ENCODE results near the gene TPST1. TPM values are rescaled to one million over a fixed set of nuclear protein-coding genes. Genes with fewer than 3 reads are reported as not detected.
"Not testable (repeated sequence)": the region's sequence is repeated elsewhere in the genome, so short reads cannot be mapped to it uniquely, and the experiment has no call there.

The TPST1 gene
- total RNA-seq, 1 experiment from 2014 or later: 32.8 TPM

DNA sequence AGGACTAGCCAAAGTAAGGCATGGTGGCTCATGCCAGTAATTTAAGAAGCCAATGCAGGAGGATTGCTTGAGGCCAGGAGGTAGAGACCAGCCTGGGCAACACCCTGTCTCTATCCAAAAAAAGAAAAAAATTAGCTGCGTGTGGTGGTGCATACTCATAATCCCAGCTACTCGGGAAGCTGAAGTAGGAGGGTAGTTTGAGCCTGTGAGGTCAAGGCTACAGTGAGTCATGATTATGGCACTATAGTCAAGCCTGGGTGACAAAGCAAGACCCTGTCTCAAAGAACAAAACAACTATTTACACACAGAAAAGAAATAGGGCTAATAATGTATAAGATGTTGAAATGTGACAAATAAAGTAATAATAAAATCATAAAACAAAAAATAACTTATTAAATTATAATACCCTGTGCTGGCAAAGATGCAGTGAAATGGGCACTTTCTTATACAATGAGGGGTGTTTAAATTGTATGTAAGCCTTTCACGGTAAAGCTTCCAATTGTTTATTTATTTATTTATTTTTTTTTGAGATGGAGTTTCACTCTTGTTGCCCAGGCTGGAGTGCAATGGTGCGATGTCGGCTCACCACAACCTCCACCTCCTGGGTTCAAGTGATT lies 175.2 kb downstream of the TPST1 start:
- Histone ChIP-seq H3K4me3 (ENCODE audit: low read depth, low read length) (no peak overlapping the region), H3K4me1 (no peaks in the 10 kb centered on the region), H3K9me3 (0 out of 2 replicates have a peak, but pooled peaks cover 4% of the 10 kb centered on the region), H3K36me3 (ENCODE audit: control insufficient read depth, insufficient read depth, low read length) (no peaks in the 10 kb centered on the region; the same call in 1 of the 2 replicates), H3K27me3 (replicated peaks; ENCODE audit: control insufficient read depth, insufficient read depth, low read length) (no peaks in the 10 kb centered on the region)
- Mint-ChIP-seq H3K36me3 (ENCODE audit: insufficient read depth, unreplicated experiment) (peaks cover 15% of the 10 kb centered on the region), H3K4me1 (ENCODE audit: low read depth, unreplicated experiment) (no peaks in the 10 kb centered on the region), H3K27ac (ENCODE audit: unreplicated experiment) (no peak overlapping the region), H3K9me3 (ENCODE audit: unreplicated experiment) (no peaks in the 10 kb centered on the region), H3K27me3 (ENCODE audit: insufficient read depth, unreplicated experiment) (no peaks in the 10 kb centered on the region), H3K4me3 (ENCODE audit: unreplicated experiment) (no peak overlapping the region)
- ChIA-PET CTCF (interaction anchor here (0.6 kb wide), 1 partner anchor 345 kb away, joined by 4 read pairs; no protein-coding TSS in a partner anchor), POLR2A (no interaction called here)
- TF ChIP-seq, protein P1, sequence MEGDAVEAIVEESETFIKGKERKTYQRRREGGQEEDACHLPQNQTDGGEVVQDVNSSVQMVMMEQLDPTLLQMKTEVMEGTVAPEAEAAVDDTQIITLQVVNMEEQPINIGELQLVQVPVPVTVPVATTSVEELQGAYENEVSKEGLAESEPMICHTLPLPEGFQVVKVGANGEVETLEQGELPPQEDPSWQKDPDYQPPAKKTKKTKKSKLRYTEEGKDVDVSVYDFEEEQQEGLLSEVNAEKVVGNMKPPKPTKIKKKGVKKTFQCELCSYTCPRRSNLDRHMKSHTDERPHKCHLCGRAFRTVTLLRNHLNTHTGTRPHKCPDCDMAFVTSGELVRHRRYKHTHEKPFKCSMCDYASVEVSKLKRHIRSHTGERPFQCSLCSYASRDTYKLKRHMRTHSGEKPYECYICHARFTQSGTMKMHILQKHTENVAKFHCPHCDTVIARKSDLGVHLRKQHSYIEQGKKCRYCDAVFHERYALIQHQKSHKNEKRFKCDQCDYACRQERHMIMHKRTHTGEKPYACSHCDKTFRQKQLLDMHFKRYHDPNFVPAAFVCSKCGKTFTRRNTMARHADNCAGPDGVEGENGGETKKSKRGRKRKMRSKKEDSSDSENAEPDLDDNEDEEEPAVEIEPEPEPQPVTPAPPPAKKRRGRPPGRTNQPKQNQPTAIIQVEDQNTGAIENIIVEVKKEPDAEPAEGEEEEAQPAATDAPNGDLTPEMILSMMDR (IDR thresholded peaks at IDR 0.05; ENCODE audit: insufficient read depth in 1 of 2, low read depth in 1 of 2, low read length in 1 of 2, severe bottlenecking in 1 of 2, unreplicated experiment in 1 of 2): no peak
- intact Hi-C loops (cut with micrococcal nuclease; ENCODE audit: unreplicated experiment): no loop called here
- no peak for DNase-seq
- no TSS peak for BruUV-seq (replicated peaks)

DNA sequence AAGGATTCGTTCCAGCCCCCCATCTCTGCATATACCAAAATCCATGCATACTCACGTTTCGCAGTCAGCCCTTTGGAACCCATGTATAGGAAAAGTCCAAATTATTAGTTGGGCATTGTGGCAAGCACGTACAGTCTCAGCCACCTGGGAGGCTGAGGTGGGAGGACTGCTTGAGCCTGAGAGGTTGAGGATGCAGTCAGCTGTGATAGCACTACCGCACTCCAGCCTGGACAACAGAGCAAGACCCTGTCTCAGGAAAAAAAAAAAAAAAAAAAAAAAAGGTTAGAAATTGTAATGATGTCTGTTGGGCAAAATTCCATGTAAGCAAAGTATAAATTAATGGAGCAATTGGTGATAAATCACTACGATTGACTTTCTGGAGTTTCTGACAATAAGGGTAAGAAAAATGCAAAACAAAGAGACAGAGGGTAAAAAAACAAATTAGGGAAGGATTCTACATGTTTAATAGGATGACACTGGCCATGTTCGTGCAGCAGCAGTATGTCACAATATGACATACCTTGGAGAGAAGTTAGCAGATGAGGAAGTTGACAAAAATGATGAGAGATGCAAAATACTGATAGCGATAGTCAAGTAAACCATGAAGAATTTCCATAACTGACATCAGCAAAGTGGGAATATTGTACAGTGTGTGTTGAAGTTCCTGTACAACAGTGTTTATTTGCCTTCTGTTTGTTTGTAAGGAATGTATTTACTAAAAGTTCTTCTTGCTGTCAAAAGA lies 177.2 kb downstream of the TPST1 start:
- H3K9me3 Mint-ChIP-seq (ENCODE audit: unreplicated experiment); H3K4me1 ChIP-seq; H3K36me3 ChIP-seq (ENCODE audit: control insufficient read depth, insufficient read depth, low read length); H3K36me3 Mint-ChIP-seq (ENCODE audit: insufficient read depth, unreplicated experiment); intact Hi-C loops (cut with micrococcal nuclease; ENCODE audit: unreplicated experiment); H3K27ac Mint-ChIP-seq (ENCODE audit: unreplicated experiment); H3K4me1 Mint-ChIP-seq (ENCODE audit: low read depth, unreplicated experiment); H3K27me3 ChIP-seq (replicated peaks; ENCODE audit: control insufficient read depth, insufficient read depth, low read length); H3K27me3 Mint-ChIP-seq (ENCODE audit: insufficient read depth, unreplicated experiment); DNase-seq; POLR2A ChIA-PET; CTCF ChIA-PET; H3K9me3 ChIP-seq; H3K4me3 ChIP-seq (ENCODE audit: low read depth, low read length); H3K4me3 Mint-ChIP-seq (ENCODE audit: unreplicated experiment); BruUV-seq (replicated peaks): not testable (repeated sequence)

DNA sequence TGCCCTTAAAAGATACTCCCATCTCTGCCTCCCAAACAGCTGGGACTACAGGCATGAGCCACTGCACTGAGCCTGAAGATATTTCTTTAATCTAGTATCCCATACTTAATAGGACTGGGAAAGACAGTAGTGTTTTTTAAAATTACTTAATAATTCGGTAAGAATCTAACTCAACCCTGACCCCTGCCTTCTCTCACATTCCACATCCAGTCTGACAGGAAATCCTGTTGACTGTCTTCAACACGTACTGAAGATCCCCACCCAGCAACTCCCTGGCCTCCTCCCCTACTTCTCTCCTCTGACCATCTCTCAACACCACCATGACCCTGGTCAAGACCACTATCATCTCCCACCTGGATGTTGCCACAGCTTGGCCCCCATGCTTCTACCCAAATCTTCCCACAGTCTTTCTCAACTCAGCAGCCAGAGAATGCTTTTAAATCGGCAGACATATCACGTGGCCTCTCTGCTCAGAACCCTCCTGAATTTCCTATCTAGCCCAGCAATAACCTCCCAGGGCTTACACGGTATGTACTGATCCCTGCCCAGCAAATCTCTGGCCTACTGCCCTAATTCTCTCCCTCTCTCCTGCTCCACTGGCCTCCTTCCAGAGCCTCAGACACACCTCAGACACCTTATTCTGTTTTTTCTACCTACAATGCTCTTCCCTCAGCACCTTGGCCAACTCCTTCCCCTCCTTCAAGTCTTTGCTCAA lies 180.2 kb downstream of the TPST1 start:
- POLR2A ChIA-PET; H3K27ac Mint-ChIP-seq (ENCODE audit: unreplicated experiment); H3K27me3 Mint-ChIP-seq (ENCODE audit: insufficient read depth, unreplicated experiment): not testable (repeated sequence)

DNA sequence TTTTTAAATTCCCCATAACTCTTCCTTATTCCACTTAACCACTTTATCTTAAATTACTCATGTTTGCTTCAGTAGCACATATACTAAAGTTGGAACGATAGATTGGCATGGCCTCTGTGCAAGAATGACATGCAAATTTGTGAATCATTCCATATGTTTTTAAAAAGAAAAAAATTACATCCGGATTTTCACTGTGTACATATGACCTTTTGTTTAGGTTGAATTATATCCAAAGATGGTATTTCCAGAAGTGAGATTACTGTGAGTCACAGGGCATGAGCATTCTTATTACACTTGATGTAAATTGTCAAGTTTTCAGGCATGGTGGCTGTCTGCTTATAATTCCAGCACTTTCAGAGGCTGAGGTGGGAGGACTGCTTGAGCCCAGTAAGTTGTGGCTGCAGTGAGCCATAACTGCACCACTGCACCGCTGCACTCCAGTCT lies 190.0 kb downstream of the TPST1 start:
- DNase-seq; H3K4me1 Mint-ChIP-seq (ENCODE audit: low read depth, unreplicated experiment); H3K36me3 ChIP-seq (ENCODE audit: control insufficient read depth, insufficient read depth, low read length); intact Hi-C loops (cut with micrococcal nuclease; ENCODE audit: unreplicated experiment); H3K27ac Mint-ChIP-seq (ENCODE audit: unreplicated experiment); H3K27me3 Mint-ChIP-seq (ENCODE audit: insufficient read depth, unreplicated experiment); H3K9me3 Mint-ChIP-seq (ENCODE audit: unreplicated experiment); H3K4me3 Mint-ChIP-seq (ENCODE audit: unreplicated experiment); POLR2A ChIA-PET; BruUV-seq (replicated peaks); H3K9me3 ChIP-seq; H3K4me1 ChIP-seq; H3K27me3 ChIP-seq (replicated peaks; ENCODE audit: control insufficient read depth, insufficient read depth, low read length); CTCF ChIA-PET; H3K4me3 ChIP-seq (ENCODE audit: low read depth, low read length): not testable (repeated sequence)
- H3K36me3 Mint-ChIP-seq (ENCODE audit: insufficient read depth, unreplicated experiment): peaks cover 11% of the 10 kb centered on the region

More for the DNA sequence above, 180.2 kb downstream of the TPST1 start:
- H3K4me3 Mint-ChIP-seq (ENCODE audit: unreplicated experiment); H3K4me3 ChIP-seq (ENCODE audit: low read depth, low read length); H3K9me3 ChIP-seq; CTCF ChIA-PET; DNase-seq; BruUV-seq (replicated peaks); H3K36me3 ChIP-seq (ENCODE audit: control insufficient read depth, insufficient read depth, low read length); H3K4me1 ChIP-seq; intact Hi-C loops (cut with micrococcal nuclease; ENCODE audit: unreplicated experiment); H3K9me3 Mint-ChIP-seq (ENCODE audit: unreplicated experiment); H3K36me3 Mint-ChIP-seq (ENCODE audit: insufficient read depth, unreplicated experiment); H3K27me3 ChIP-seq (replicated peaks; ENCODE audit: control insufficient read depth, insufficient read depth, low read length); H3K4me1 Mint-ChIP-seq (ENCODE audit: low read depth, unreplicated experiment): not testable (repeated sequence)

DNA sequence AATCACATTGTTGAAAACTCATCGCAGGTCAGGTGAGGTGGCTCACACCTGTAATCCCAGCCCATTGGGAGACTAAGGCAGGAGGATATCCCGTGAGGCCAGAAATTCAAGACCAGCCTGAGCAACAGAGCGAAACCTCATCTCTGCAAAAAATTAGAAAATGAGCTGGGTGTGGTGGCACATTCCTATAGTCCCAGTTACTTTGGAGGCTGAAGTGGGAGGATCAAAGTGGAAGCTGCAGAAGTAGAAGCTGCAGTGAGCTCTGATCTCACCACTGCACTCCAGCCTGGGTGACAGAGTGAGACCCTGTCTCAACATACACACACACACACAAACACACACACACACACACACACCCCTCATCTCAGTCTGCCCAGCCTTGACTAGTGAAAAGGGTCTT lies 190.9 kb downstream of the TPST1 start:
- POLR2A ChIA-PET; H3K36me3 ChIP-seq (ENCODE audit: control insufficient read depth, insufficient read depth, low read length); H3K9me3 ChIP-seq; H3K4me1 ChIP-seq; H3K27me3 ChIP-seq (replicated peaks; ENCODE audit: control insufficient read depth, insufficient read depth, low read length); DNase-seq; BruUV-seq (replicated peaks); H3K4me3 ChIP-seq (ENCODE audit: low read depth, low read length); CTCF ChIA-PET; H3K27ac Mint-ChIP-seq (ENCODE audit: unreplicated experiment); H3K4me3 Mint-ChIP-seq (ENCODE audit: unreplicated experiment); intact Hi-C loops (cut with micrococcal nuclease; ENCODE audit: unreplicated experiment); H3K4me1 Mint-ChIP-seq (ENCODE audit: low read depth, unreplicated experiment); H3K9me3 Mint-ChIP-seq (ENCODE audit: unreplicated experiment); H3K27me3 Mint-ChIP-seq (ENCODE audit: insufficient read depth, unreplicated experiment): not testable (repeated sequence)
- peaks cover 11% of the 10 kb centered on the region for H3K36me3 Mint-ChIP-seq (ENCODE audit: insufficient read depth, unreplicated experiment)

DNA sequence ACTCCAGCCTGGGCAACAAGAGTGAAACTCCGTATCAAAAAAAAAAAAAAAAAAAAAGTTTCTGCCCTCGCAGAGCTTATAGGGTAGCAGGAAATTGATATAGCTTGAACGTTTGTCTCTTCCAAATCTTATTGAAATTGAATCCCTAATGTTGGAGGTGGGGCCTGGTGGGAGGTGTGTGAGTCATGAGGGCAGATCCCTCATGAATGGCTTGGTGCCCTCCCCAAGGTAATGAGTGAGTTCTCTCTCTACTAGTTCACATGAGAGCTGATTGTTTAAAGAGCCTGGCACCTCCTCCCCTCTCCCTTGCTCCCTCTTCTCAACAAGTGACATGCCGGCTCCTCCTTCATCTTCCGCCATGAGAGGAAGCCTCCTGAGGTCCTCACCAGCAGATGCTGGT lies 193.7 kb downstream of the TPST1 start:
- H3K36me3 ChIP-seq (ENCODE audit: control insufficient read depth, insufficient read depth, low read length); H3K4me3 Mint-ChIP-seq (ENCODE audit: unreplicated experiment); POLR2A ChIA-PET; H3K27me3 ChIP-seq (replicated peaks; ENCODE audit: control insufficient read depth, insufficient read depth, low read length); H3K9me3 ChIP-seq; CTCF ChIA-PET; H3K9me3 Mint-ChIP-seq (ENCODE audit: unreplicated experiment); H3K27me3 Mint-ChIP-seq (ENCODE audit: insufficient read depth, unreplicated experiment); H3K27ac Mint-ChIP-seq (ENCODE audit: unreplicated experiment); H3K4me1 Mint-ChIP-seq (ENCODE audit: low read depth, unreplicated experiment); intact Hi-C loops (cut with micrococcal nuclease; ENCODE audit: unreplicated experiment); H3K4me3 ChIP-seq (ENCODE audit: low read depth, low read length); DNase-seq; BruUV-seq (replicated peaks); H3K4me1 ChIP-seq: not testable (repeated sequence)
- H3K36me3 Mint-ChIP-seq (ENCODE audit: insufficient read depth, unreplicated experiment): peaks cover 16% of the 10 kb centered on the region
